T-helper 1 cell treated with Interleukin-12 subunit alpha and Interleukin-12 subunit beta and Interleukin-4 antibody, amounts not matched to agents 30 μg/mL and 1 μg/mL, for 36 hours (primary cell): ENCODE data around the gene ST14.
"Not testable (repeated sequence)": the region's sequence is repeated elsewhere in the genome, so short reads cannot be mapped to it uniquely, and the experiment has no call there.

ENCODE experiments used
- H3K27ac Mint-ChIP-seq: one replicate; pipeline ENCODE4 v1.8.0; 2021; ENCODE audit warnings: mild to moderate bottlenecking, mixed read lengths
- H3K27me3 Mint-ChIP-seq: one replicate; pipeline ENCODE4 v1.8.0; 2021; ENCODE audit warnings: low read depth, mixed read lengths
- H3K36me3 Mint-ChIP-seq: one replicate; pipeline ENCODE4 v1.8.0; 2021; ENCODE audit warnings: low read depth, mixed read lengths
- H3K4me1 Mint-ChIP-seq: one replicate; pipeline ENCODE4 v1.8.0; 2021; ENCODE audit warnings: low read depth, mixed read lengths
- H3K4me3 Mint-ChIP-seq: one replicate; pipeline ENCODE4 v1.8.0; 2021; ENCODE audit warnings: mild to moderate bottlenecking, moderate library complexity, mixed read lengths
- H3K9me3 Mint-ChIP-seq: one replicate; pipeline ENCODE4 v1.8.0; 2021; ENCODE audit warnings: mixed read lengths

Gene ST14

GRCh38 chr11:130180896-130181294, 21.3 kb downstream of the ST14 start:
- Mint-ChIP-seq H3K27me3 (peaks cover 4% of the 10 kb centered on the region), H3K36me3 (no peaks in the 10 kb centered on the region), H3K4me3 (no peak overlapping the region), H3K9me3 (no peaks in the 10 kb centered on the region), H3K27ac (no peak overlapping the region), H3K4me1 (no peaks in the 10 kb centered on the region)

GRCh38 chr11:130181295-130182272, 22.0 kb downstream of the ST14 start:
- H3K27me3 Mint-ChIP-seq: peaks cover 4% of the 10 kb centered on the region
- H3K4me1 Mint-ChIP-seq: no peaks in the 10 kb centered on the region
- H3K4me3 Mint-ChIP-seq: no peak overlapping the region
- no peak overlapping the region for H3K27ac Mint-ChIP-seq
- H3K9me3 Mint-ChIP-seq: no peaks in the 10 kb centered on the region
- no peaks in the 10 kb centered on the region for H3K36me3 Mint-ChIP-seq

- no peak overlapping the region for H3K4me3 Mint-ChIP-seq
- no peaks in the 10 kb centered on the region for H3K4me1 Mint-ChIP-seq
- no peaks in the 10 kb centered on the region for H3K36me3 Mint-ChIP-seq
- H3K27ac Mint-ChIP-seq: no peak overlapping the region
- peaks cover 4% of the 10 kb centered on the region for H3K27me3 Mint-ChIP-seq
- H3K9me3 Mint-ChIP-seq: no peaks in the 10 kb centered on the region
Observed at GRCh38 chr11:130183878-130184610, 24.5 kb downstream of the ST14 start.

- Mint-ChIP-seq H3K4me3 (no peak overlapping the region), H3K36me3 (no peaks in the 10 kb centered on the region), H3K27ac (no peak overlapping the region), H3K27me3 (peaks cover 4% of the 10 kb centered on the region), H3K9me3 (no peaks in the 10 kb centered on the region), H3K4me1 (no peaks in the 10 kb centered on the region)
Observed at GRCh38 chr11:130187096-130187495, 27.5 kb downstream of the ST14 start.

GRCh38 chr11:130188047-130188446, 28.5 kb downstream of the ST14 start:
- Mint-ChIP-seq H3K36me3 (no peaks in the 10 kb centered on the region), H3K27ac (no peak overlapping the region), H3K9me3 (no peaks in the 10 kb centered on the region), H3K4me3 (no peak overlapping the region), H3K4me1 (no peaks in the 10 kb centered on the region), H3K27me3 (peaks cover 4% of the 10 kb centered on the region)

GRCh38 chr11:130188585-130189347, 29.2 kb downstream of the ST14 start:
- Mint-ChIP-seq H3K4me3 (no peak overlapping the region), H3K27ac (no peak overlapping the region), H3K36me3 (no peaks in the 10 kb centered on the region)

GRCh38 chr11:130189492-130190210, 30.1 kb downstream of the ST14 start:
- H3K27me3 Mint-ChIP-seq: peaks cover 4% of the 10 kb centered on the region
- H3K4me1 Mint-ChIP-seq: no peaks in the 10 kb centered on the region
- no peak overlapping the region for H3K27ac Mint-ChIP-seq
- no peaks in the 10 kb centered on the region for H3K9me3 Mint-ChIP-seq
- H3K4me3 Mint-ChIP-seq: no peak overlapping the region
- no peaks in the 10 kb centered on the region for H3K36me3 Mint-ChIP-seq

More at GRCh38 chr11:130188585-130189347, 29.2 kb downstream of the ST14 start:
- H3K4me1 Mint-ChIP-seq: no peaks in the 10 kb centered on the region
- H3K27me3 Mint-ChIP-seq: peaks cover 4% of the 10 kb centered on the region
- no peaks in the 10 kb centered on the region for H3K9me3 Mint-ChIP-seq

- no peak overlapping the region for H3K27ac Mint-ChIP-seq
- H3K4me3 Mint-ChIP-seq: no peak overlapping the region
- H3K9me3 Mint-ChIP-seq: no peaks in the 10 kb centered on the region
- no peaks in the 10 kb centered on the region for H3K4me1 Mint-ChIP-seq
- H3K27me3 Mint-ChIP-seq: no peaks in the 10 kb centered on the region
- no peaks in the 10 kb centered on the region for H3K36me3 Mint-ChIP-seq
Observed at GRCh38 chr11:130190371-130190881, 30.8 kb downstream of the ST14 start.

- Mint-ChIP-seq H3K4me3 (no peak overlapping the region), H3K9me3 (no peaks in the 10 kb centered on the region), H3K4me1 (no peaks in the 10 kb centered on the region), H3K36me3 (no peaks in the 10 kb centered on the region), H3K27ac (no peak overlapping the region), H3K27me3 (no peaks in the 10 kb centered on the region)
Observed at GRCh38 chr11:130191896-130192295, 32.3 kb downstream of the ST14 start.

GRCh38 chr11:130192845-130193267, 33.3 kb downstream of the ST14 start:
- Mint-ChIP-seq H3K4me3 (no peak overlapping the region), H3K9me3 (no peaks in the 10 kb centered on the region), H3K36me3 (no peaks in the 10 kb centered on the region), H3K4me1 (no peaks in the 10 kb centered on the region), H3K27me3 (no peaks in the 10 kb centered on the region), H3K27ac (no peak overlapping the region)

GRCh38 chr11:130193551-130193950, 34.0 kb downstream of the ST14 start:
- not testable (repeated sequence) for H3K9me3 Mint-ChIP-seq, H3K4me1 Mint-ChIP-seq, H3K36me3 Mint-ChIP-seq, H3K4me3 Mint-ChIP-seq, H3K27ac Mint-ChIP-seq, H3K27me3 Mint-ChIP-seq

- Mint-ChIP-seq H3K27me3 (no peaks in the 10 kb centered on the region), H3K9me3 (no peaks in the 10 kb centered on the region), H3K4me1 (no peaks in the 10 kb centered on the region), H3K36me3 (no peaks in the 10 kb centered on the region), H3K27ac (no peak overlapping the region), H3K4me3 (no peak overlapping the region)
Observed at GRCh38 chr11:130194241-130195023, 34.9 kb downstream of the ST14 start.

- no peaks in the 10 kb centered on the region for H3K9me3 Mint-ChIP-seq
- no peaks in the 10 kb centered on the region for H3K27me3 Mint-ChIP-seq
- no peak overlapping the region for H3K27ac Mint-ChIP-seq
- no peak overlapping the region for H3K4me3 Mint-ChIP-seq
- no peaks in the 10 kb centered on the region for H3K36me3 Mint-ChIP-seq
- H3K4me1 Mint-ChIP-seq: no peaks in the 10 kb centered on the region
Observed at GRCh38 chr11:130197386-130198035, 37.9 kb downstream of the ST14 start.
